ENCODE data around the gene KLHDC1.
"Not testable (repeated sequence)": the region's sequence is repeated elsewhere in the genome, so short reads cannot be mapped to it uniquely, and the experiment has no call there.

The KLHDC1 gene, protein sequence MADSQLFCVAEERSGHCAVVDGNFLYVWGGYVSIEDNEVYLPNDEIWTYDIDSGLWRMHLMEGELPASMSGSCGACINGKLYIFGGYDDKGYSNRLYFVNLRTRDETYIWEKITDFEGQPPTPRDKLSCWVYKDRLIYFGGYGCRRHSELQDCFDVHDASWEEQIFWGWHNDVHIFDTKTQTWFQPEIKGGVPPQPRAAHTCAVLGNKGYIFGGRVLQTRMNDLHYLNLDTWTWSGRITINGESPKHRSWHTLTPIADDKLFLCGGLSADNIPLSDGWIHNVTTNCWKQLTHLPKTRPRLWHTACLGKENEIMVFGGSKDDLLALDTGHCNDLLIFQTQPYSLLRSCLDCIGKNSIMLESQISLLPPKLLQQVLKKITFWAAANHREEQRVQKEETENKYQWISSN

DNA sequence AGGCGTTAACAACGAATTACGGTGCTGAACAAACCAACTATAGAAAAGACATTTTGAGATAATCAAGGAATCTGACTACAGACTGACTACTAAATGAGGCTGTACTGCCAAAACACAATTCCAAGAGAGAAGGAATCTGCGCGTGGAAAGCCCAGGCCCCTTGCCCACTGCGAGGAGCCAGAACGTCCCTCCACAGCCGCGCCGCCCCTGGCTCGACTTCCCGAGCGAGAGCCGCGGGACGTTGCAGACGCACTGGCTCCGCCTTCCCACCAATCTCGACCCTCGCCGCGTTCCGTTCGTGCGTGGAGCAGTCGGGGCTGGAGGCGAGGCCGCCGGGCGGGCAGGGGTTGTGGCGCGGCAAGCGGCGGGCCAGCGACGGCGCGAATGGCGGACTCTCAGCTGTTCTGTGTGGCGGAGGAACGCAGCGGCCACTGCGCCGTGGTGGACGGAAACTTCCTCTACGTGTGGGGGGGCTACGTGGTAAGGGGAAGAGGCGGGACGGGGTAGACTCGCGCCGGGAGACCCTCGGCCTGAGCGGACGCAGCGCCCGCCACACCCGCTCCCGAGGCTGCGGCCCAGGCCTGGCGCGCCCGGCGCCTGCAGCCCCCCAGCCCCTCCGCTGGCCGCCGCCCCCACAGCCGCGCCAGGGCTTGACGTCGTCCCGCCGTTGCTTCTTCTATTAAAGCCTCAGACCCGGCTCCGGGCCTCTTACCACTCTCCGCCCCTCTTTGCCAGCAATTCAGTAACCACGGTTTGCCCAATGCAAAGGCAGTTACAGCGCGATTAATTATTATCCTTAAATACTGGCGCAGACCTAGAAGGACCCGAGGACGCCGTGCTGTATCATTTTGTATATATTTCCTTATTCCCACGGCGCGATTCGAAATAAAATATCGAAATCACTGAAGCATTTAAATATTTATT, at the start of gene KLHDC1:
Gene KLHDC1, plus strand, starts transcription at position 310 of the 924 bp plus-strand sequence. Its CDS starts 75 bp downstream, at position 385.
- DNase-seq (ENCODE audit: low spot score), result peak; percentile 69

DNA sequence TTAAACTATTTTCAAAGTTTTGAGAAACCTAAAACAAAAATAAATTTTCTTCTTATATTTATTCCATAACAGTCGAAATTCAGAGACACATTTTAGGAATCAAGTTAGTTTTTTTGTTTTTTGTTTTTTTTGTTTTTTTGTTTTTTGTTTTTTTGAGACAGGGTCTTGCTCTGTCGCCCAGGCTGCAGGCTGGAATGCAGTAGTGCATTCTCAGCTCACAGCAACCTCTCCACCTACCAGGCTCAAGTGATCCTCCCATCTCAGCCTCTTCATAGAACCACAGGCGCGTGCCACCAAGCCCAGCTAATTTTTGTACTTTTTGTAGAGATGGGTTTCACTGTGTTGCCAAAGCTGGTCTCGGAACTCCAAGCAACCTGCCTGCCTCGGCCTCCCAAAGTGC, 39.4 kb upstream of the KLHDC1 start:
- DNase-seq (ENCODE audit: low spot score), result no peak

DNA sequence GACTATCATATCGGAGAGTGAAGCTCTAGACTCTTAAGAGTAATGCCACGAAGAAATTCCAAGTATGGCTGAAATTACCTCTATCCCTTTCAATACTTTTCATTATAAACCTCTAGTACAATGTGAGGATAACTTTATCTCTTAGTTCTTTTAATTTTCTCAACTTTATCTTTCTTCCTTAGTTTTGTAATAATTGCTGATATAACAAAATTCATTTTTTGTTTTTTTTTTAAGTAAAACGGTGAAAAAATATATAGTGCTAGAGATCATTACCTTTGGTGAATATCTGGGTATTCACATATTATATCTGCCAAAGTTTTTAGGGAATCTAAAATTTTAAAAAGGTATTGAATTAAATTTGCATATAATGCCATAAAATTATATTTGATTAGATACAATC, 38.4 kb upstream of the KLHDC1 start:
- no peak for DNase-seq (ENCODE audit: low spot score)

DNA sequence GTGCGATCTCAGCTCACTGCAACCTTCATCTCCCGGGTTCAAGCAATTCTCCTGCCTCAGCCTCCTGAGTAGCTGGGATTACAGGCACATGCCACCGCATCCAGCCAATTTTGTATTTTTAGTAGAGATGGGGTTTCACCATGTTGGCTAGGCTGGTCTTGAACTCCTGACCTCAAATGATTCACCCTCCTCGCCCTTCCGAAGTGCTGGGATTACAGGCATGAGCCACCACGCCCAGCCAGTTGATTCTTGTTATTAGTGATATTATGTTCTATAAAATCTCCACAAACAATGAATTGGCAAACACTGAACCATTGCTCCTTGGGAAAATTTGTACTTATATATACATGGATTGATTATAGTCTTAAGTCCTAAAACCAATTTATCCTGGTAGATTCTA, 35.4 kb upstream of the KLHDC1 start:
- not testable (repeated sequence) for DNase-seq (ENCODE audit: low spot score)

DNA sequence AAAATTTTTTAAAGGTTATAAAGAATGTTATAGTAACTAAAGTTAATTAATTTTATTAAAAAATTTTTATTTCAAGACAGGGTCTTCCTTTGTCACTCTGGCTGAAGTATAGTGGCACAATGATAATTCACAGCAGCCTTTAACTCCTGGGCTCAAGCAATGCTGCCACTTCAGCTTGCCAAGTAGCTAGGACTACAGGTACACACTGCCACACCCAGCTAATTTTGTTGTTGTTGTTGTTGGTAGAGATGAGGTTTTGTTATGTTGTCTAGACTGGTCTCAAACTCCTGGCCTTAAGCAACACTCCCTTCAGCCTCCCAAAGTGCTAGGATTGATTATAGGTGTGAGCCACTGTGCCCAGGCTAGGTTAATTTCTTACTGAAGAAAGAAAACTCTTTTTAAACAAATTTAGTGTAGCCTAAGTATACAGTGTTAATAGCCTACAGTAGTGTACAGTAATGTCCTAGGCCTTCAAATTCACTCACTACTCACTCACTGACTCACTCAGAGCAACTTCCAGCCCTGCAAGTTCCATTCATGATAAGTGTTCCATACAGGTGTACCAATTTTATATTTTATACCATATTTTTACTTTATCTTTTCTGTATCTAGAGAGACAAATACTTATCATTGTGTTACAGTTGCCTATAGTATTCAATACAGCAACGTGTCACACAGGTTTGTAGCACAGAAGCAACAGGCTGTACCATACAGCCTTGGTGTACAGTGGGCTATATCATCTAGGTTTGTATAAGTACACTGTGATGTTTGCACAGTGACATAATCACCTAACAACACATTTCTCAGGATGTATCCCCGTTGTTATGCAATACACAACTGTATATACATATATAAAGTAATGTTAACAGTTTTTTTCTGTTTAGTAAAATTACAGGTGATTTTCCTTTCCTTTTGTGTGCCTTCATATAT, 33.1 kb upstream of the KLHDC1 start:
- DNase-seq (ENCODE audit: low spot score), result no peak

DNA sequence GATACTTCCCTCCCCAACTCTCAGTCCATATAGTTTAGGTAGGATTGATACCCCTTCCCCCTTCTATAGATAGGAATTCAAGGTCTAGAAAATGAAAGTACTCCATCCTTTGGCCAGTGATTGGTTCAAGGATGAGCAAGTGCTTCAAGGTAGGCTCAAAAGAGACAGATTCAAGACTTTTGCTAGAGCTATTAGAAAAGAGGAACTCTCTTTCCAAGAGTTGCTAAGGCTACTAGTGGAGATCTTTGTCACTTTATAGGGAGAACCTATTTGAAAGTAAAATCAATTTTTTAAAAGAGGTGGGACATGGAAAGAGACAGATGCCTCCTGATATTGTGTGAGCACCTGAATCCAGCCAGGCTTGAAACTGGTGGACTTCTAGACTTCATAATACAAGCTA, 22.4 kb upstream of the KLHDC1 start:
- no peak for DNase-seq (ENCODE audit: low spot score)

DNA sequence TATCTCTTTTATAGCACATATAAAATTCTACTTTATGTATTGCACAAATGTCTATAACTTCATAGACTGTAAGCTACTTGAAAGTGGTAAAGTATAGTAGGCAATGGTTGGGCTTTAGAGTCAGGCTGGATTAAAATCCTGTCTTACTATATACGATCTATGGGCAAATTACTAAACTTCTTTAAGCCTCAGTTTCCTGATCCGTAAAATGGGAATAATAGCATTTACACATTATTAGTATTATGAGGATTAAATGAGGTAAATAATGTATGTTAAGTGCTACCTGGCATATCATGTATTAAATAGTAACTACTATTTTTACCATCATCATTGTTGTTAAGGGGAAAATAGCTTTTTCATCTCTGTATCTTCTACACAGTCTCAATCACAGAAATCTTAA, 19.3 kb upstream of the KLHDC1 start:
- no peak for DNase-seq (ENCODE audit: low spot score)

DNA sequence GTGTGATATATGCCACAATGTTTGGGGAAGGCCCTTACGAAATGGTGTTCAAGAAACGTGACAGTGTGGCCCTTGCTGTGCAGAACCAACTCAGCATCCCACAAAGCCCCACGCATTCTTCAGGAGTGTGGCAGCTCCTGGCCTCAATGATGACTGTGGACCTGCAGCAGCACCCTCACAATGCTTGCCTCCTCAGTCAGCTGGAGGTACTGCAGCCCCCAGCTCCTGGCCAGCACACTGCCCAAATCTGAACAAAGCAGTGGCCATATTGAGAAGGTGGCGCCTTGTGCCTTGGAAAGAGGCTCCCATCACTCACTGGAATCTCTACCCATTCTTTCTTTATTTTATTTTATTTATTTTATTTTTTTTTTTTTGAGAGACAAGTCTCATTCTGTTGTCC, 15.3 kb upstream of the KLHDC1 start:
- peak; percentile 14 for DNase-seq (ENCODE audit: low spot score)

DNA sequence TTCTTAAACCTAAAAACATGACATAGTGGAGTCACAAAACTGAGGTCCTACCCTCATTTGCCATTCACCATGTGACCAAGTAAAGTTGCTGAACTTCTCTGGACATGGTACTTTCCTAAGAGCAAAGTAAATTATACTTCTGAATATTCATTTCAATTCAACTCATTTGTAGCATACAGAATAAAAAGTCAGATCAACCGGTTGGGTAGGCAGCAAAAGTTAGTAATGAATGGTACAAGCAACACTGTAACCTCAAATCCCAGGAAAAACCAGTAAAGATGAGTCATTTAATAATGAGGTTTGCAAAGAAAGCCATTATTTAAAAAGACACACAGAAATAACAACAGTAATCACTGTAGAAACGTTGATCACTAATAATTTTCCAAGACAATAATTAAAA, 13.6 kb upstream of the KLHDC1 start:
- no peak for DNase-seq (ENCODE audit: low spot score)

DNA sequence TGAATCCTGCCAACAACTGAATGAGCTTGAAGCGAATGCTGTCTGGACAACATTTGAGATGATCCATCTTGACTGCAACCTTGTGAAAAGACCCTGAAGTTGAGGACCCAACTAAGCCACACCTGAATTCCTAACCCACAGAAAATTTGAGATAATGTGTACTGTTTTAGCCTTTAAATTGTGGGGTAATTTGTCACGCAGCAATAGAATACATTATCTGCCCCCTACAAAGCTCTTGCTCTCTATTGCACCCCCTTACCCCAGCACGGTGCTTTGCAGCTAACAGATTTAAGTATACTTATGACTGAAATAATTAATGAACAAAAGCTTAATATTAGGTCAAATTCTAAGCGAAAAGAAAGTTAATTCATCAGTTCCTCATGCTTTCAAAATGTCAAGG, 6.5 kb upstream of the KLHDC1 start:
- DNase-seq (ENCODE audit: low spot score), result no peak

DNA sequence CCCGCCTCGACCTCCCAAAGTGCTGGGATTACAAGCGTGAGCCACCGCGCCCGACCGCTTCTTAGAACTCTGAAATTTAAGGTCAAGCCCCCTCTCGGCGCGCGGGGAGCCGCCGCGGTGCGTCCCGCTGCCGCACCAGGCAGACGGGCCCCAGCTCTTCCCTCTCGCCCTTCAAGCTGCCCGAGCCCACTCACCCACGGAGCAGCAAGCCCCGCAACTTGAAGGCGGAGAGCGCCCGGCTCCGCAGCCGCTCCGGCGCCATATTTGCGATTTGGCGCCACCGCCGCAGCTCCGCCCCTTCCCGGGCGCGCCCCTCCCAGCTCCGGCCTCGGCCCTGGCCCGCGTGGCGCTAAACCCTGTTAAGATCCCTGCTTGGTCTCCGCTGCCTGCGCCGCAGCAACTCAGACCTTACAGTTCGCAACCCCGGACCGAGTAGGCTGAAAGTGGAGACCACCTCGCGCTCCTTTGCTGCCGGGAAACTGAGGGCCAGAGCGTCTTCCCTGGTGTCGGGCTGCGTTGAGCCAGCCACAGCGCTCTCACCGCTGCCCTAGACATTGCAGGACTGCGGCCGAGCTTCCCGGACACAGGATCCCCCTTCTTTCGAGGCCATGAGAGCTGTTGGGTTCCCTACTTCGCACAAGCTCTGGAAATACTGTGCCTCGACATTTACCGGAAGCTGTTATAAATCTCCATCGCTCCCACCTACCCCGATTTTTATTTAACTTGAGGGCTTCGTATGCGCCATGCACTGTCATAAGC, 4.8 kb upstream of the KLHDC1 start, which contains the start of gene POLE2:
Gene POLE2, minus strand, starts transcription at position 273 of the 759 bp plus-strand sequence. Its CDS starts 11 bp downstream, at position 262.
- peak; percentile 77 for DNase-seq (ENCODE audit: low spot score)

DNA sequence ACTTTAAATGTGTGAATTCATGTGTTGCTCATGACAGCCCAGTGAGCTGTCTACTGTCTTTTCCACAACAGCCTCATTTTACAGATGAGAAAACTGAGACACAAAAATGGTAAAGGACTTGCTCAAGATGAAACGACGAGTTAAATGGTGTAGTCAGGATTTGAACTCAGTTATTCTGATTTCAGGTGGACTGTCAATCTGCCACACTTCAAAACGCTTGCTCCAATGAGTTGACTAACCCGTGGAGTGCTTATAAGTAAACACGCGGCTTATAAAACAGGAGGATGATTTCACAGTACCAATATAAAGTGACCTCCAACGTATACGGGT, 4.3 kb upstream of the KLHDC1 start:
- no peak for DNase-seq (ENCODE audit: low spot score)

DNA sequence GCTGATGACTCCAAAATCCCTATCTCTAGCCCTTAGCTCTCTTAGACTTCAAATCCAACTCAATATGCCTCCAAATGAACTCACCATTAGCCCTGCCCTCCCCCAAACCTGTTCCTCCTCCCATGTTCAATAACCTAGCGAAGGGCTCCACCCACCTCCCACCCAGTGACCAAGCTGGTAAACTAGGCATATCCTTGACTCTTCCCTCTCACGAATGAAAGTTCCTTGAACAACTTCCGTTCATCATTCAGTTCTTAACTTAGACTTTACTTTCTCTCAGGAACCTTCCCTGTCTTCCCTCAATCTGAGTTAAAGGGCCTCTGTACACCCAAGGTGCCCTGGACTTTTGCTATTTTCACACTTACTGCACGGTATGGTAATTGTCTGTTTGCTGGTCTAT, 1.9 kb upstream of the KLHDC1 start:
- no peak for DNase-seq (ENCODE audit: low spot score)

DNA sequence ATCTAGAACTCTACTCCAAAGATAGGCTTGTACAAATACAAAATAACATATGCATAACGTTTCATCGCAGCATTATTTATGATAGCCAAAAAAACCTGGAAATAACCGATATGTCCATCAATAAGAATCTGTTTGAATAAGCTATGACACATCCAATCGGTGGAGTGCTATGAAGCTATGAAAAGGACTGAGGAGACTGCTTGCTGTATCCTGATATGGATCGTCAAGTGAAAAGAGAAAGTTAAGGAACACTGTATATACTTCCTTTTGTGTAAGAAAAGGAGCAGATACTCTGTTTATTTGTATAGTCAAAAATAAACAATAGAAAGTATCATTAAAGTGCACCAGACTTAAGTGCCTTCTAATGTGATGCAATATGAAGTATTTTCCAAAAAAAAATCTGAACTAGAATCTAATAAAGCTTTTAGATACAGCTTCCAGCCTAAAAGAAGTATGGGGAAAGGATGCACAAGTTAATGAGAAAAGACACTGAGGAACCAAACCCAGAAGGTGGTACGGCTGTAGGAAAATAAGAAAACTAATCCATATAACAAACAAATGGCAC, 645 bp upstream of the KLHDC1 start:
- DNase-seq (ENCODE audit: low spot score), result no peak

DNA sequence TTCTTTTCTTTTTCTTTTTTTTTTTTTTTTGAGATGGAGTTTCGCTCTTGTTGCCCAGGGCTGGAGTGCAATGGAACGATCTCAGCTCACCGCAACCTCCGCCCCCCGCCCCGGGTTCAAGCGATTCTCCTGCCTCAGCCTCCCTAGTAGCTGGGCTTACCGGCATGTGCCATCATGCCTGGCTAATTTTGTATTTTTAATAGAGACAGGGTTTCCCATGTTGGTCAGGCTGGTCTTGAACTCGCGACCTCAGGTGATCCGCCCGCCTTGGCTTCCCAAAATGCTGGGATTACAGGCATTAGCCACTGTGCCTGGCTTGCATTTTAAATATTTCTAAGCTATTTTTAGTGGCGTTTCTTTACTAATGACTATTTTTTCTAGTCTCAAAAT, 810 bp downstream of the KLHDC1 start:
- not testable (repeated sequence) for DNase-seq (ENCODE audit: low spot score)

DNA sequence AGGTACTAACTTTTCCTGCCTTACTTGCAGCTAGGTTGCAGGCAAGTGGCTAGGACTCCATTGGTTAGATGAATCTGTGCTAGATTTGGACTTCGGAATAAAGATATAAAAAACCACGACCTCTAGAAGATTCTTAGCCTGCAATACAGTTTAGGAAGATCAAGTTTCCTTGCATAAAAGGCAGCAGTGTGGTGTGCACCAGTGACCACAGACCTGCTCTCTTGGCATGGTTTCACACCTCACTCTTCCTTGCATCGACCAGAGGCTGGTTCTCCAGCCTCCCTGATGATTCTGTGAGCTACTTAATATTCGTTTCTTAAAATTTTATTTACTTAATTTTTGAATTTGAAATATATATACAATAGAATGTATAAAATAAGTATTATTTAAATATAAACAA, 9.8 kb downstream of the KLHDC1 start:
- DNase-seq (ENCODE audit: low spot score), result no peak

DNA sequence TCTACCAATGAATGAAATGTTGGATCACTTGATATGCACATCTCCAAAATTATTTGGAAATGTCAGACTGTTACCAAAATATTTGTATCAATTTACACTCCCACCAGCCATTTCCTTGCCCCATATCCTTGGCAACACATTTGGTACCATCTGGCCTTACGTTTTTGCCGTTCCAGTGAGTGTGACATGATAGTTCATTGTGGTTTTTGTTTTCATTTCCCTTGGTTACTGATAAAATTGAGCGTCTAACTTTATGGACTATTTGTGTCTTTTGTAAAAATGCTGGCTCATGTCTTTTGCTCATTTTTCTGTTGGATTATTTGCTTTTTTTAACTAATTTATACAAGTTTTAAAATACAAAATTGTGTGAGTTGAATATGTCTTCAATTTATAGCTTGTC, 11.0 kb downstream of the KLHDC1 start:
- no peak for DNase-seq (ENCODE audit: low spot score)

DNA sequence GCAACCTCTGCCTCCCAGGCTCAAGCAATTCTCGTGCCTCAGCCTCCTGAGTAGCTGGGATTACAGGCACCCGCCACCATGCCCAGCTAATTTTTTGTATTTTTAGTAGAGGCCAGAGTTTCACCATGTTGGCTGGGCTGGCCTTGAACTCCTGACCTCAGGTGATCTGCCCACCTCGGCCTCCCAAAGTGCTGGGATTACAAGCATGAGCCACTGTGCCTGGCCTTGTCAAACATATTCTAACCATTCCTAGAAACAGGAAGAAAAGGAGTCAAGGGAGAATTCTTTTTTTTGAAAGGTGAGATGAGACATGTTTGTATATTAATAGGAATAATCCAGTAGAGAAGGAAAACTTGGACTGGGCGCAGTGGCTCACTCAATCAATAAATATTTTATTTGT, 11.6 kb downstream of the KLHDC1 start:
- DNase-seq (ENCODE audit: low spot score), result not testable (repeated sequence)

DNA sequence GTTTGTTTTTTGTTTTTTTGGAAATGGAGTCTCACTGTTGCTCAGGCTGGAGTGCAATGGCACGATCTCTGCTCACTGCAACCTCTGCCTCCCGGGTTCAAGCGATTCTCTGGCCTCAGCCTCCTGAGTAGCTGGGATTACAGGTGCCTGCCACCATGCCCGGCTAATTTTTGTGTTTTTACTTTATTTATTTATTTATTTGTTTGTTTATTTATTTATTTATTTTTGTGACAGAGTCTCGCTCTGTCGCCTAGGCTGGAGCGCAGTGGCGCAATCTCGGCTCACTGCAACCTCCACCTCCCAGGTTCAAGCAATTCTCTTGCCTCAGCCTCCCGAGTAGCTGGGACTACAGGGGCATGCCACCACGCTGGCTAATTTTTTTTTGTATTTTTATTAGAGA, 18.1 kb downstream of the KLHDC1 start:
- DNase-seq (ENCODE audit: low spot score), result not testable (repeated sequence)

DNA sequence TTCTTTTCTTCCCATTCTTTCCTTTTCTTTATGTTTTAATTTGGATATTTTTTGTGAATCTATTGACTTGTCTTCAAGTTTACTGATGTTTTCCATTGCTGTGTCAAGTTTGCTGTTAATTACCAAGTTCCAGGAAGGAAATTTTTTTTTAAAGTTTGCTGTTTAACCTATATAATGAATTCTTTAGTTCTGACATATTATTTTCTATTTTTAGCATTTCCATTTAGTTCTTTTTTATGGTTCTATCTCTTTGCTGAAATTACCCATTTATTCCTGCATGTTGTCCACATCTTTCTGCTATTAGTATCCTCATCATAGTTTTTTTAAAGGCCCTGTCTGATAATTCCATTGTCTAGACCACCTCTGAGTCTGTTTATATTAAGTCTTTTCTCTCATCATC, 27.8 kb downstream of the KLHDC1 start:
- no peak for DNase-seq (ENCODE audit: low spot score)

Data from germinal center (tissue), 1 donor.